GM12878 (cell line): ENCODE measurements around the gene RFX3. TPM values are rescaled to one million over a fixed set of nuclear protein-coding genes. Genes with fewer than 3 reads are reported as not detected.

Source experiments
- ATAC-seq: fragments of 200-7000 bp; cut with Tn5 transposase; 3 replicates; pipeline ENCODE4 v1.9.1; 2020; ENCODE audit warnings: mild to moderate bottlenecking, moderate library complexity
- BruUV-seq: library from RNA; stranded (reverse); fragments of 400-500 nt; replicated peaks from 2 replicates; lab custom pipeline; 2021; lab: Mats Ljungman, UMichigan
- CTCF ChIA-PET: fragments of 300-600 bp; sonication (Branson Sonifier 250); formaldehyde crosslinking; extraction: SDS; loops from one replicate; lab custom pipeline; 2021; ENCODE audit warnings: inconsistent platforms; lab: Yijun Ruan, JAX
- POLR2A ChIA-PET: fragments of 350-600 bp; formaldehyde crosslinking; extraction: SDS; loops from one replicate; lab custom pipeline; 2021; ENCODE audit warnings: inconsistent platforms; lab: Charles Lee
- RAD21 ChIA-PET: fragments of 300-600 bp; sonication (Branson Sonifier 250); formaldehyde crosslinking; loops from one replicate; lab custom pipeline; 2023; ENCODE audit warnings: antibody characterized with exemption; ENCODE audit not compliant: unreplicated experiment; lab: Charles Lee
- SMC1A ChIA-PET: fragments of 300-600 bp; sonication (Branson Sonifier 250); formaldehyde crosslinking; loops from one replicate; lab custom pipeline; 2023; ENCODE audit not compliant: unreplicated experiment, uncharacterized antibody; lab: Charles Lee
- DNase-seq: peaks from one replicate; pipeline ENCODE4 v3.0.0-alpha.2; 2011; ENCODE audit warnings: low read depth, low spot score
- FAIRE-seq: peaks from 3 replicates; lab custom pipeline; 2011; peaks lifted over from hg19 to GRCh38; lab: Jason Lieb, UNC
- H2AFZ ChIP-seq: 2 replicates; pipeline ENCODE4 v1.6.0; 2011; ENCODE audit warnings: low read depth, low read length, control low read depth; ENCODE audit not compliant: control insufficient read depth
- H3K27ac ChIP-seq: 2 replicates; pipeline ENCODE4 v1.5.1; 2011; ENCODE audit warnings: control low read depth; ENCODE audit not compliant: control insufficient read depth, insufficient read depth
- H3K27me3 ChIP-seq, 2 experiments: replicated peaks in 1 of 2; 2 replicates each; pipeline versions ENCODE4 v1.6.0 to v1.6.1; 2011; ENCODE audit warnings: low read length in 1 of 2; ENCODE audit not compliant: control insufficient read depth in 2 of 2, insufficient read depth in 2 of 2
- H3K36me3 ChIP-seq, 2 experiments: 2 replicates each; pipeline ENCODE4 v1.5.1; 2011; ENCODE audit warnings: low read length in 1 of 2; ENCODE audit not compliant: control insufficient read depth in 2 of 2, insufficient read depth in 2 of 2
- H3K4me1 ChIP-seq: 2 replicates; pipeline ENCODE4 v1.6.1; 2011; ENCODE audit warnings: mild to moderate bottlenecking, low read length, moderate library complexity, mixed read lengths; ENCODE audit not compliant: control insufficient read depth, insufficient read depth
- H3K4me2 ChIP-seq: 2 replicates; pipeline ENCODE4 v1.6.0; 2011; ENCODE audit warnings: control low read depth; ENCODE audit not compliant: control insufficient read depth, insufficient read depth
- H3K4me3 ChIP-seq: fragments of 200-600 bp; sonication (generic); 2 replicates; pipeline ENCODE4 v1.5.1; 2016
- H3K79me2 ChIP-seq: 2 replicates; pipeline ENCODE4 v1.6.0; 2011; ENCODE audit warnings: low read length; ENCODE audit not compliant: control insufficient read depth, insufficient read depth
- H3K9ac ChIP-seq: 2 replicates; pipeline ENCODE4 v1.8.0; 2011; ENCODE audit warnings: low read length, control low read depth, mixed read lengths; ENCODE audit not compliant: control insufficient read depth, insufficient read depth
- H3K9me3 ChIP-seq: replicated peaks from 3 replicates; pipeline ENCODE4 v1.5.1; 2011; ENCODE audit warnings: mild to moderate bottlenecking, low read length; ENCODE audit not compliant: control insufficient read depth, insufficient read depth
- H4K20me1 ChIP-seq: 2 replicates; pipeline ENCODE4 v1.6.0; 2011; ENCODE audit not compliant: control insufficient read depth, insufficient read depth
- CEBPB ChIP-seq, 2 experiments: fragments of 150-350 bp in 1 of 2; IDR thresholded peaks; 2 replicates each; pipeline ENCODE4 v1.6.1; 2012 to 2014; ENCODE audit warnings: low read depth in 2 of 2, low read length in 2 of 2, borderline replicate concordance in 1 of 2, inconsistent platforms in 1 of 2
- DPF2 ChIP-seq: fragments of 450-650 bp; IDR thresholded peaks from 2 replicates; pipeline ENCODE4 v1.6.1; 2017; ENCODE audit warnings: mild to moderate bottlenecking
- FOXM1 ChIP-seq: IDR thresholded peaks from 2 replicates; pipeline ENCODE4 v1.6.1; 2012; ENCODE audit warnings: low read depth, mild to moderate bottlenecking, inconsistent platforms, low read length, moderate library complexity
- GATAD2B ChIP-seq: fragments of 450-650 bp; conservative IDR thresholded peaks from 2 replicates; pipeline ENCODE4 v1.6.1; 2017; ENCODE audit warnings: low read depth, mild to moderate bottlenecking, moderate library complexity
- HDAC2 ChIP-seq: fragments of 200-600 bp; sonication (generic); IDR thresholded peaks from 2 replicates; pipeline ENCODE4 v1.6.1; 2017
- HDGF ChIP-seq: fragments of 450-650 bp; IDR thresholded peaks from 2 replicates; pipeline ENCODE4 v1.6.1; 2016; ENCODE audit warnings: antibody characterized with exemption
- MEF2A ChIP-seq: IDR thresholded peaks from 2 replicates; pipeline ENCODE4 v1.6.1; 2011; ENCODE audit warnings: low read depth, mild to moderate bottlenecking, low read length, moderate library complexity; ENCODE audit not compliant: insufficient read depth
- SIX5 ChIP-seq: IDR thresholded peaks from 2 replicates; pipeline ENCODE4 v1.6.1; 2011; ENCODE audit warnings: mild to moderate bottlenecking, low read depth, low read length, moderate library complexity; ENCODE audit not compliant: severe bottlenecking
- ZNF24 ChIP-seq: fragments of 450-650 bp; IDR thresholded peaks from 2 replicates; pipeline ENCODE4 v1.6.1; 2017; ENCODE audit warnings: antibody characterized with exemption, mild to moderate bottlenecking
- WGBS: methylation state at CpG from one replicate; pipeline ENCODE4 v1.1.6; 2016; ENCODE audit warnings: low lambda C conversion rate; ENCODE audit not compliant: insufficient replicate concordance, insufficient coverage; ENCODE audit errors: missing lambda C conversion rate; 5-methylcytosine and 5-hydroxymethylcytosine counted together
- in situ Hi-C: fragments of 300-500 bp; cut with MboI; formaldehyde crosslinking; loops from 9 replicates; pipeline ENCODE4 v1.14.3; 2018; ENCODE audit warnings: mixed read lengths
- intact Hi-C: fragments of 100-400 bp; cut with micrococcal nuclease; formaldehyde crosslinking; loops from one replicate; pipeline ENCODE4 v1.14.2; 2022; ENCODE audit not compliant: unreplicated experiment
- polyA plus RNA-seq, 11 experiments: library from polyadenylated mRNA; depleted of rRNA in 4 of 11; unstranded in 6 of 11; stranded (reverse) in 5 of 11; fragments of >200 nt; fragmentation: Nextera tagmentation in 4 of 11; fragmentation: Illumina TruSeq in 1 of 11; extraction: Ambion mirVana in 4 of 11; extraction: Trizol in 1 of 11; gene quantifications; 1 replicate in 1 of 11; 2 replicates in 10 of 11; pipeline versions ENCODE4 v1.2.1 to v1.2.3, GENCODE V29; 2011 to 2016; ENCODE audit warnings: inconsistent platforms in 2 of 11, missing spikeins in 2 of 11, low read depth in 1 of 11
- total RNA-seq, 4 experiments: library from RNA; depleted of rRNA in 3 of 4; stranded (reverse); fragments of >200 nt in 3 of 4; fragmentation: Illumina TruSeq in 1 of 4; extraction: Trizol in 1 of 4; gene quantifications; 2 replicates each; pipeline versions ENCODE4 v1.2.1 to v1.2.3, GENCODE V29; 2013 to 2021
- TF ChIP-seq, protein P1 (sequence below): fragments of 450-650 bp; IDR thresholded peaks from 2 replicates; pipeline ENCODE4 v1.6.1; 2017; ENCODE audit warnings: low read depth, mild to moderate bottlenecking, moderate library complexity

The RFX3 gene
- total and polyA plus RNA-seq, 10 of the 15 experiments (the other 5 are each of a cell fraction or from before 2014, with no cell fraction given), result 1.2 to 26.4 (median 6.7) TPM

DNA sequence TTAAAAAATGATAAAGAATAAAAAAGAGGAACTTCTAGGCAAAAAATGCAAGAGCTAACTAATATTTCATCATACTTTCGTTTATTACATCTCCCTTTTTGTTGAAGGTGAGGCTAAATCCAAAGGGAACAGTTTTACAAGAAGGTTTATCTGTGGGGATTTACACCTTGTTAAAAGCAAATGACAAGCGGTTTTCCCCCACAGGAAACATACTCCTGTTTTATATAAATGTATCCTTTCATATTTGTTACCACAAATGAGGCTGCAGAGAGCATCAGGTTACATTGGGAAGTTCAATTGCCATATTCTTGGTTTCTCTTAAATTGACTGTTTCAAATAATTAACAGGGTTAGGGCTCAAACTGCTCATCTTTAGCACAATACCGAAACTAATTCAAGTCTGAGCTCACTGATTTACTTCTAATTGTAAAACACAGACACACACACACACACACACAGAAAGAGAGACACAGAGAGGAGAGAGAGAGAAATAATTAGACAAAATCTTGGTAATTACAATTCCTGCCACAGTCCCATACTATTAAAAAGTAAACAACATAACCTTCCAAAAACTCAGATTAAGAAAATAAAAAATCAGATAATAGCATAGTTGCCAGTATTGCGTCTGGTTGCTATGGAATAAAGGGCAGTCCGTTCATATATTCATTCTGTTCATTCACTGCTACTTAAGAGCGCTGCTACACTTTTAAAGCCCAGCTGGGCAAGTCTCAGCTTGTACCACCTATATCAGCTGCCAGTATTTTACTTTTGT is 17.1 kb downstream of the RFX3 start (continued):
- TF ChIP-seq, protein P1, sequence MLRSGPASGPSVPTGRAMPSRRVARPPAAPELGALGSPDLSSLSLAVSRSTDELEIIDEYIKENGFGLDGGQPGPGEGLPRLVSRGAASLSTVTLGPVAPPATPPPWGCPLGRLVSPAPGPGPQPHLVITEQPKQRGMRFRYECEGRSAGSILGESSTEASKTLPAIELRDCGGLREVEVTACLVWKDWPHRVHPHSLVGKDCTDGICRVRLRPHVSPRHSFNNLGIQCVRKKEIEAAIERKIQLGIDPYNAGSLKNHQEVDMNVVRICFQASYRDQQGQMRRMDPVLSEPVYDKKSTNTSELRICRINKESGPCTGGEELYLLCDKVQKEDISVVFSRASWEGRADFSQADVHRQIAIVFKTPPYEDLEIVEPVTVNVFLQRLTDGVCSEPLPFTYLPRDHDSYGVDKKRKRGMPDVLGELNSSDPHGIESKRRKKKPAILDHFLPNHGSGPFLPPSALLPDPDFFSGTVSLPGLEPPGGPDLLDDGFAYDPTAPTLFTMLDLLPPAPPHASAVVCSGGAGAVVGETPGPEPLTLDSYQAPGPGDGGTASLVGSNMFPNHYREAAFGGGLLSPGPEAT, result peak; percentile 59; the same call in 1 of the 2 replicates
- peak; percentile 70 for TF ChIP-seq ZNF24

DNA sequence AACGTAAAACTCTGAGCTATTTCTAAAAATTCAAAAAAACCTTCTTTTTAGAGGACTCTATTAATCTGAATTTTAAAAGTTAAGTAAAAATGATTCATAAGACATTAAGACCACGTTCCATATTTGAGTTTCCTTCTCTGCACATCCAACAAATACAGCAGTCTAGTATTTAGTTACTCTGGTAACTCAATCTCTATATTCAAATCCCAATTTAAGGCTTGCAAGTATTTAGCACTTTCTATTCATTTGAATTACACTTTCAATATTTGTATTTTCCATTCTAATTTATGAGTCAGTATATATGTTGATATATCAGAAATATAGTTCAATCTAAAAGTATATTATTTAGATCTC is 17.7 kb downstream of the RFX3 start:
- Histone ChIP-seq H3K27ac (peak overlapping the region; percentile 61), H3K4me3 (peak overlapping the region; percentile 43), H4K20me1 (no peaks in the 10 kb centered on the region), H3K9ac (peak overlapping the region; percentile 32; the same call in 1 of the 2 replicates), H2AFZ (no peak overlapping the region), H3K9me3 (no peaks in the 10 kb centered on the region; the same call in 2 of the 3 replicates), H3K79me2 (peaks cover 33% of the 10 kb centered on the region), H3K27me3 (no peaks in the 10 kb centered on the region), H3K36me3 (no peaks in the 10 kb centered on the region), H3K4me2 (peak overlapping the region; percentile 81), H3K4me1 (peaks cover 13% of the 10 kb centered on the region)
- BruUV-seq, result TSS peak; percentile 75
- ChIA-PET SMC1A (interaction anchor here (0.8 to 3.5 kb wide), 17 partner anchors 8 to 266 kb away, joined by 3 to 74 read pairs (median 7); no protein-coding TSS in a partner anchor), RAD21 (interaction anchor here (0.6 to 3.5 kb wide), 13 partner anchors 8 to 1595 kb away, joined by 3 to 49 read pairs (median 6); partner anchors contain the start of gene RFX3), POLR2A (interaction anchor here (0.7 to 3.4 kb wide), 9 partner anchors 8 to 954 kb away, joined by 3 to 42 read pairs (median 6); partner anchors contain the start of gene RFX3), CTCF (interaction anchor here (0.7 to 3.2 kb wide), 8 partner anchors 10 to 67 kb away, joined by 3 to 23 read pairs (median 5); no protein-coding TSS in a partner anchor)
- TF ChIP-seq SIX5, result no peak
- no peak for TF ChIP-seq GATAD2B
- TF ChIP-seq MEF2A, result no peak
- no peak for TF ChIP-seq DPF2
- no peak for TF ChIP-seq FOXM1
- TF ChIP-seq HDAC2, result no peak
- TF ChIP-seq CEBPB (IDR thresholded peaks at IDR 0.05; ENCODE audit: borderline replicate concordance in 1 of 2, low read depth in 2 of 2, low read length in 2 of 2), result no peak
- no peak for TF ChIP-seq HDGF
- no peak for FAIRE-seq
- intact Hi-C loops (loop anchor here (1.0 to 5.0 kb wide), 3 partner anchors 16 to 121 kb away; no protein-coding TSS in a partner anchor), in situ Hi-C loops (no loop called here)
- no peak for DNase-seq
- peak; percentile 28 for ATAC-seq
- 0% methylated on average over 2 of the region's 2 CpGs for WGBS
